ENCODE data around the gene SOAT1. TPM values are rescaled to one million over a fixed set of nuclear protein-coding genes. Genes with fewer than 3 reads are reported as not detected.

SOAT1 gene
- total and polyA plus RNA-seq, 2 of the 8 experiments (the other 6 are each of a cell fraction or from before 2014, with no cell fraction given) = 2.7 to 4.7 TPM

GRCh38 chr1:179293340-179294327 is at the start of gene SOAT1 (continued):
- TF ChIP-seq SUZ12 (IDR thresholded peaks at IDR 0.05; ENCODE audit: low read length) (0 out of 2 replicates have a peak, but pooled peaks have one; percentile 38), E2F6 (IDR thresholded peaks at IDR 0.05) (peak; percentile 88), NRF1 (IDR thresholded peaks at IDR 0.05; ENCODE audit: low read depth, low read length) (no peak), SP1 (IDR thresholded peaks at IDR 0.05; ENCODE audit: low read depth, low read length) (peak; percentile 52; the same call in 1 of the 2 replicates), TAF7 (optimal IDR thresholded peaks at IDR 0.05; ENCODE audit: borderline replicate concordance, low read depth, low read length) (peak; percentile 59), POLR2AphosphoS5 (IDR thresholded peaks at IDR 0.05; ENCODE audit: low read depth, low read length) (peak; percentile 65), RFX5 (IDR thresholded peaks at IDR 0.05; ENCODE audit: borderline replicate concordance, low read depth, low read length) (no peak), MAFK (IDR thresholded peaks at IDR 0.05; ENCODE audit: low read depth, low read length) (no peak), SAP30 (IDR thresholded peaks at IDR 0.05; ENCODE audit: insufficient read depth, insufficient replicate concordance, low read length) (no peak), HDAC2 (IDR thresholded peaks at IDR 0.05; ENCODE audit: borderline replicate concordance in 1 of 2, low read depth in 2 of 2, low read length in 2 of 2) (no peak), HDAC6 (IDR thresholded peaks at IDR 0.05; ENCODE audit: low read depth, low read length) (no peak), TAF1 (IDR thresholded peaks at IDR 0.05; ENCODE audit: low read depth, low read length) (peak; percentile 85), EP300 (IDR thresholded peaks at IDR 0.05; ENCODE audit: borderline replicate concordance in 1 of 2, low read depth in 2 of 2, low read length in 2 of 2) (no peak), CTBP2 (IDR thresholded peaks at IDR 0.05; ENCODE audit: borderline replicate concordance, insufficient read depth, insufficient read length, low read length) (peak; percentile 39), RXRA (IDR thresholded peaks at IDR 0.05; ENCODE audit: insufficient read depth, low read depth, low read length) (no peak), SP4 (IDR thresholded peaks at IDR 0.05; ENCODE audit: low read length) (0 out of 2 replicates have a peak, but pooled peaks have one; percentile 48)
